CD4-positive, alpha-beta T cell treated with Interferon alpha-2 for 1 hour (primary cell): ENCODE data around the gene PPP3R1.

Experiments used
- DNase-seq, 2 donors: peaks; one replicate each; pipeline ENCODE4 v3.0.0-alpha.2; 2020 to 2022

Gene PPP3R1, protein sequence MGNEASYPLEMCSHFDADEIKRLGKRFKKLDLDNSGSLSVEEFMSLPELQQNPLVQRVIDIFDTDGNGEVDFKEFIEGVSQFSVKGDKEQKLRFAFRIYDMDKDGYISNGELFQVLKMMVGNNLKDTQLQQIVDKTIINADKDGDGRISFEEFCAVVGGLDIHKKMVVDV

GRCh38 chr2:68252400-68253218 lies at the start of gene PPP3R1:
PPP3R1 (minus strand) TSS chr2:68252532; CDS start chr2:68252127, 405 bp downstream.
- peak; percentile 95 to 96 for DNase-seq

DNA sequence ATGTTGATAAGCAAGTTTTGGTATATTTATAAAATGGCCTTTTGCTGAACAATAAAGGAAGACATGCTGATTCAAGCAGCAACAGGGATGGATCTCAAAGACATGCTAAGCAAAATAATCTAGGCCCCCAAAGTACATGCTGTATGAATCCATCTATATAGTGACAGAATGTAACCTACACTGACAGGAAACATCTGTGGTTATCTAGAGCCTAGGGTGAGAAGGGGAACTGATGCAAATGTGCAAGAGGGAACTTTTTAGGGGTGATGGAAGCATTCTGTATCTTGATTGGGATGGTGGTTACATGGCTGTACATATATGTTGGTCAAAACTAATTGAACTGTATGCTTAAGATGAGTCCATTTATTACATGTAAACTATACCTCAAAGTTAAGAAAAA lies 43.2 kb upstream of the PPP3R1 start:
- DNase-seq: no peak

DNA sequence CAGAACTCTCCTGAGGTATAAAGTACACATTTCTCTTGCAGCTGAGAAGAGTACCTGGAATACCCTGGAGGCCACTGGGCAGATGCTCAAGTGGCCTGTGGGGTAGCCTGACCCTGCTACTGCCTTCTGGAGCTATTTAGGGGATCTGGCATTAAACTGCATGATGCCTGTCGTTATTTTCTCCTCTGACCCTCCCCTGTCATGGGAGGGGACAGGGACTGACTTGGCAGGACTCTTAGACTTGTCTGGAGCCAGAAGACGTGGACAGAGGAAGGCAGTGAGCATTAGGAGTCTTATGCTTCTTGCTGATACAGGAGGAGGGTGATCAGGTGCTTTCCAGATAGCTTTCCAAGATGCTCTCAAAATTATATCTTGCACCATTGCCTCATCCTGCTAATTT lies 42.6 kb upstream of the PPP3R1 start:
- DNase-seq: no peak

- DNase-seq: no peak
Measured at GRCh38 chr2:68294187-68294586, 41.9 kb upstream of the PPP3R1 start.

DNA sequence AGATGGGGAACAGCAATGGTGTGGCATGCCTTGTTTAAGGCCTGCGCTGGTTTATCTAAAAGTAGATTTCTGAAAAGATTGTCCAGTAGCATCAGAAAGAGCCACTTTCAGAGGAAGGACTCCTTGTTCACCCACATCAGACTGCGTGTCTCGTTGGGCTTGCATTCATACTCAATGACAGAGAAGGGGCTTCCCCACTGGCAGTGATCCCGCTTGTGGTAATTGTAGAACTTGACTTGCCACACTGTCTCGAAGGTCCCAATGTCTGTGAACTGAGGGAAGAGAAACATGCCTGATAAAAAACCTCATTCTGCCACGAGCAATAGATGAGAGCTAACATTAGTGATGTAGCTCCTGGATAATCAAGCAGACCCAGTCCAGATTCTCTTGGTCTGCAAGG lies 41.4 kb upstream of the PPP3R1 start:
- no peak for DNase-seq

- no peak for DNase-seq
Measured at GRCh38 chr2:68293024-68293423, 40.7 kb upstream of the PPP3R1 start.

- DNase-seq: peak in 1 of 2 donors; percentile 41
Measured at GRCh38 chr2:68292108-68292710, 39.9 kb upstream of the PPP3R1 start.

- DNase-seq: no peak
Measured at GRCh38 chr2:68291314-68291713, 39.0 kb upstream of the PPP3R1 start.

DNA sequence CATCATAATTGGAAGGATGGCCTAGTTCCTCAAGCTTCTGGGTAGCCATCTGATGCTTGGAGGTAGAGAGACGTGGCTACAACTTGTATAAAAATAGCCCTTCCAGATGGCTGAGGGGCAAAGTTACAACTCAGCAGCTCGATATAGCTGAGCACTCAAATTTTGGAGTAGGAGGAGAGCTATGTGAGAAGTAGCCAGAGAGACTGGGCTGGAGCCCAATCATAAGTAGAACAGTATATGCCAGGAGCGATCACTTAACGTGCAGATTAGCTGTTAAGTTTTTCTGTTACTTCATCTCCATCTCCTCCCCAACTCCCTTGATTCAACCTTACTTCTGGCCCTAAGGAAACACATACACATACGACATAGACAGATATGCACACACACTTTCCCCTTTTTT lies 38.6 kb upstream of the PPP3R1 start:
- no peak for DNase-seq

GRCh38 chr2:68287580-68288441 lies 35.5 kb upstream of the PPP3R1 start:
- no peak for DNase-seq

GRCh38 chr2:68284896-68285295 lies 32.6 kb upstream of the PPP3R1 start:
- no peak for DNase-seq

DNA sequence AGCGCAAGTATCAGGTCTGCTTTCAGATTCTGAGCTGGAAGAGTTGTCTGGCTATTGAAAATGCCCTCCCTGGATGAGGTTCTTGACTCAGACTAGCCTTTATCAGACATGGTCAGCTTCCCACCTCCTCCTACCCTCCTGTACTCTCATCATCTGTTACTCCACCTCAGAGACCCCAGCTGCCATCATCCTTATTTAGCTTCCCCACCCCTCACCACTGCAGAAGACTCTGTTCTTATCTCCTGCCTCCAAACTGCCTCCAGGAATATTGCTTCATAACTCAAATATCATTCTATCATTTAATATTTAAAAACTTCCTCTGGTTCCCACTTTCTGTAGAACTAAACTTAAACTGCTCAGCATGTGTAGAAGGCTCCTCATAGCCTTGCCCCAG lies 31.1 kb upstream of the PPP3R1 start:
- no peak for DNase-seq

GRCh38 chr2:68282811-68283418 lies 30.6 kb upstream of the PPP3R1 start:
- DNase-seq: peak; percentile 26 to 62

GRCh38 chr2:68280796-68281195 lies 28.5 kb upstream of the PPP3R1 start:
- DNase-seq: no peak

DNA sequence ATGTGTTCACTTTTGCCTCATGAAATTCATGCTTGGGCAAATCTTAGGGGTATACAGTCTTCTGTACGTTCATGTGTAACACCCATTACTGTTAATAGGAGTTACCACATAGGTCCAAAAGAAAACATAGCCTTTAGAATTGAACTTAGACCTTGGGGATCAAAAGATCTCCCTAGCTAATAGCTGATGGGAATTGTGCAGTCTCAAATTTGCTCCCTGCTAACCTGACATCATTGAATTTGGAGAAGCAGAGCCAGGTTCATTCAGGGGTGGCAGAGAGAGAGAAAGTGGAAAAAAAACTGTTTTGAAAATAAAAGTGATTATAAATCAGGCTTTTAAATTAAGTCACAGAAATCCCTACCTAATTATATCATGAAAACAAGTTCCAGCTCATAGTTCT lies 28.0 kb upstream of the PPP3R1 start:
- no peak for DNase-seq

DNA sequence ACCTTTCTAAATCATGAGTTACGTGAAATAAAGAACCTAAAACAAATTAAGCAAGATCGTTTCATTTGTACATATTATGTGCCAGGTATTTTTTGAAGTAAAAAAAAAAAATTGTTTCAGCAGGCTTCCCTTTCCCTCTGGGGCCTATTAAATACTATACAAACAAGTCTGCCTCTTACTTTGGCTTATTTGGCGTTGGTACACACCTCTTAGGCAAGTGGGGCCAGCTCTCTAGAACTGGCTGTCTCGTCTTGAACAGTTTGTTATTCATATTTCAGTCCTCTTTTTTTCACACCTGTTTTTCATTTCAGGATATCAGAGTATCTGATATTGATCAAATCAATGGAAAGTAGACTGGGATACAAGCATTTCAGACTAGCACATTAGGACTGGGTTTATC lies 27.4 kb upstream of the PPP3R1 start:
- DNase-seq: no peak

- no peak for DNase-seq
Measured at GRCh38 chr2:68278169-68278568, 25.8 kb upstream of the PPP3R1 start.

GRCh38 chr2:68274022-68274421 lies 21.7 kb upstream of the PPP3R1 start:
- no peak for DNase-seq

DNA sequence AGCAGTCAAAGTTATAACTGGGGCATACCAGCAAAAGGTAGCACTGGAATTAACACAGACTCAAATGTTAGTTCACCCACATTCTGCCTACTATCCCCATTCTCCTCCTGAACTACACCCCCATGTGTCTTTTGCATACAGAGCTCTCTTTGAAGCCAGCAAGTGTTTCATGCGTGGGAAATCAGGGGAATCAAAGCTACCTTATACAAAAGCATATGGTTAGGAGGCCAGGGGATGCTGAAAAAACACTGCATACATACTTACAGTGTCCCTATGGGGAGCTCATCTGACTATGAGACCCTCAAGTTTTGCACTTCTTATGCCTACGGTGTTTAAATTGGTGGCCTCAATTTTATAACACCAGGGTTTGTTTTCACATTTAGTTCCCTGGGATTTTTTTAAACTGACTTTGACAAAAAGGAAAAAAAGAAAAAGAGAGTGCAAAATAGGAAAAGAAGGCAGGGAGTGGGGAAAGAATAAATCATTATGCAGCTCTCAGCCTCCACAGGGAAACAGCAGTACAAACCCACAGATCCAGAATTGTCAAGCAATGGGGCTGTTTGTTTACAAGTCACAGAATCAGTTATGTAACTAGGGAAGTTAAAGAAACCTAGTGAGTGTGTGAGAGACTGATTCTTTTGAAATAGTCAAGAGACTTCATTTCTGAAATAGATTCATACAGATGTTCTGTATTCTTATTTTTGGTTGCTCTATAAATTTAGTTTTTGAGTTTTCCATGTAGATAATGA lies 20.1 kb upstream of the PPP3R1 start:
- no peak for DNase-seq

DNA sequence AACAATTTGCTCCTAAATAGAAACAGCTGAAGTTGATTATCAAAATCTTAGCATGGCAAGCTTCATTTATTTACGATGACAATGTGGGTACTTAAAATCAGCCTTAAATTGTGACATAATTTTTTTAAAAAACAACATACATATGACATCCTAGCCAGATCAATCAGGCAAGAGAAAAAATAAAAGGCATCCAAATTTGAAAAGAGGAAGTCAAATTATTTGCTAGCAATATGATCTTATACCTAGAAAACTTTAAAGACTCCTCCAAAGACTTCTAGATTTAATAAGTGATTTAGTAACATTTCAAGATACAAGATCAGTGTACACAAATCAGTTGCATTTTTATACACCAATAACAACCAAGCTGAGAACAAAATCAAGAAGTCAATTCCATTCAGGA lies 14.3 kb upstream of the PPP3R1 start:
- DNase-seq: no peak

- no peak for DNase-seq
Measured at GRCh38 chr2:68263632-68264031, 11.3 kb upstream of the PPP3R1 start.

DNA sequence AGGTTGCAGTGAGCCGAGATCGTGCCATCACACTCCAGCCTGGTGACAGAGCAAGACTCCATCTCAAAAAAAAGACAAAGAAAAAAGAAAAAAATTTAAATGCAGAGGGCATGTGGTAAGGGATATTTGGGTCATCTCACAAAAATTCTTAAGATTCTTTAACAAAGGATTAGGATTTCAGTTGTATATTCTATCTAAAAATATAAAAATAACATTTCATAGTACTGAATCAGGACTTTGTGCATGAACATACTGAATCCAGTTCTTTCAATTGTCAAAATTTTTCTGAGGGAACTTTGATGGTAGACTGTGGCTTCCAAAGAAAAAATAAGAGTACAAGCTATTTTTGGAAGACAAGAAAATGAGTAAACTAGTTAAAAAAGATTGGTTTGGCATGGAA lies 6.5 kb upstream of the PPP3R1 start:
- DNase-seq: no peak
